HK-2 (cell line): ENCODE results near the gene DUSP5.
"Not testable (repeated sequence)": the region's sequence is repeated elsewhere in the genome, so short reads cannot be mapped to it uniquely, and the experiment has no call there.

Experiments
- DNase-seq: peaks from one replicate; pipeline ENCODE4 v3.0.0-alpha.2; 2018; ENCODE audit not compliant: unreplicated experiment

DUSP5 gene, protein sequence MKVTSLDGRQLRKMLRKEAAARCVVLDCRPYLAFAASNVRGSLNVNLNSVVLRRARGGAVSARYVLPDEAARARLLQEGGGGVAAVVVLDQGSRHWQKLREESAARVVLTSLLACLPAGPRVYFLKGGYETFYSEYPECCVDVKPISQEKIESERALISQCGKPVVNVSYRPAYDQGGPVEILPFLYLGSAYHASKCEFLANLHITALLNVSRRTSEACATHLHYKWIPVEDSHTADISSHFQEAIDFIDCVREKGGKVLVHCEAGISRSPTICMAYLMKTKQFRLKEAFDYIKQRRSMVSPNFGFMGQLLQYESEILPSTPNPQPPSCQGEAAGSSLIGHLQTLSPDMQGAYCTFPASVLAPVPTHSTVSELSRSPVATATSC

DNA sequence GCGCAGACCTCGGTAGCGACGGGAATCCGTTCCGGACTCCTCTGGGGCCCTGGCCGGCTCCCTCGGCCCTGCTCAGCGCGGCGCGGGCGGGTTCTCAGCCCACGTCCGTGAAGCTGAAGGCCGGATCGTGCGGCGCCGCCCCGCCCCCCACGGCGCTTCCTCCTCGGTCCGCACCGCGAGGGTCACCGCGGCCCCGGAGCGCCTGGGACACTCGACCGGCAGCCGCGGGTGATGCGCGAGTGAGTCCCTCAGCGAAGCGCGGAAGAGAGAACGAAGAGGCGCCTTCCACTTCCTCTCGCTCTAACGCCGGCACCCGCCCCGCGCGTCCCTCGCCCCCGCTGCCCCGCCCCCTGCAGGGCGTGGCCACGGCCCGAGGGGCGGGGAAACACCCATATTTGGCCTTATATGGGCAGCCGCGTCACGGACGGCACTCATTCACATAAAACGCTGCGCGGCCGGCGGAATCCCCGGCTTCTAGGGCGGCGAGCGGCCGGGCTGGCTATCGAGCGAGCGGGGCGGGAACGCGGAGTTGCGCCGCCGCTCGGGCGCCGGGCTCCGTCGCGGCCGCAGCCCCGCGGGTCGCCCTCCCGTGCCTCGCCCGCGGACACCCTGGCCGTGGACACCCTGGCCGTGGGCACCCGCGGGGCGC is at the start of gene DUSP5:
Gene DUSP5 (plus strand): TSS at position 470 of the 649 bp plus-strand sequence. CDS start 215 bp downstream, outside the sequence.
- peak; percentile 97 for DNase-seq

DNA sequence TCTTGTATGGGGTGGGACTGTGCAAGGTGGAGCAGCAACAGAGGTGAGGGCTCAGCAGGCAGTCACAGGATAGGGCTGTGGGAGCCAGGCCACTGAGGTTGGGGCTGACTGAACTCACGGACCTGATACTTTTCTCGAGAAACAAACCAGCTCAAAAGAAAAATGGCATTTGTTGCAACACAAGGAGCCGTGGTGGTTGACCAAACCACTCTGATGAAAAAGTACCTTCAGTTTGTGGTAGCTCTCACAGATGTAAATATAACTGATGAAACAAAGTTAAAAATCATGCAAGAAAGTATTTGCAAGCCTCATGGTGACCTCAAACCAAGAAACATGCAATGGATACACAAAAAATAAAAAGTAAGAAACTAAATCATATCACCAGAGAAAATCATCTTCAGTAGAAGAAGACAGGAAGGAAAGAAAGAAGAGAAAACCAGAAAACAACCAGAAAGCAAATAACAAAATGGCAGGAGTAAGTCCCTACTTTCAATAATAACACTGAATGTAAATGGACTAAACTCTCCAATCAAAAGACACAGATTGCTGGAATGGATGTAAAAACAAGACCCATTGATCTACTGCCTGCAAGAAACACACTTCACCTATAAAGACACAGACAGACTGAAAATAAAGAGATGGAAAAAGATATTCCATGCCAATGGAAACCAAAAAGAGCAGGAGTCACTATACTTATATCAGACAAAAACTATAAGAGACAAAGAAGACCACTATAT is 48.9 kb upstream of the DUSP5 start:
- no peak for DNase-seq

DNA sequence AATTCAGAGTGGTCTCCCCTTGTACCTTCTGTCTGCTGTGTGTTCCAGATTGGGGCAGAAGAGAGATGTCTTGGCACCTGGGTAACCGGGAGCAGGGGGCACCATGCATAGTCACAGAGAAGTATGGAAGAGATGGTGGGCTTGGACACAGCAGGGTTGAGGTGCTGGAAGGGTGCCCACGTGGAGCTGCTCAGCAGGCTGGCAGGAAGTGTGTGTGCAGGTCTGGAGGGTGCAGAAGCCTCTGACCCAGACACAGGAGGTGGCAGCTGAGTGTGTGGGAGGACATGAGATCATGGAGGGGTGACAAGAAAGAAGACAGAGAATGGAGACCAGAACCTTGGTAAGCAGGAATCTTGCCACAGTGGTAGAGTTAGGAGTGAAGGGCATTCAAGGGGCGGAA is 42.3 kb upstream of the DUSP5 start:
- no peak for DNase-seq

DNA sequence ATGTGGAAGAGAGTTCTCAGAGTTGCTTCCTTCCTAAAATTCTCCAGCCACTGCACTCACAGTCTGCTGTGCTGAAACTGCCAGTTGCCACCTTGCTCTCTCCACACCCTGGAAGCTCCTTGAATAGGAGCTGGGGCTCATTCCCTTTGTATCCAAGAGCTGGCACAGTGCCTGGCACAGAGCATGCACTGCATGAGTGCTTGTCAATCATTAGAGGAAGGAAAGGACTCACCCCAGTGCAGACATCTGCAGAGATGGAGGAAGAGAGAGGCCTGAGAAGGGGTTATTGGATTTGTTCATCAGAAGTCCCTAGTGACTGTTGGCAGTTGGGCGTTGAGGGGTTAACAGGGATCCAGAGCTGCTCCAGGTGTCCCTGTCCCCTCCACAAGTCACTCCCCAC is 41.7 kb upstream of the DUSP5 start:
- DNase-seq = no peak

DNA sequence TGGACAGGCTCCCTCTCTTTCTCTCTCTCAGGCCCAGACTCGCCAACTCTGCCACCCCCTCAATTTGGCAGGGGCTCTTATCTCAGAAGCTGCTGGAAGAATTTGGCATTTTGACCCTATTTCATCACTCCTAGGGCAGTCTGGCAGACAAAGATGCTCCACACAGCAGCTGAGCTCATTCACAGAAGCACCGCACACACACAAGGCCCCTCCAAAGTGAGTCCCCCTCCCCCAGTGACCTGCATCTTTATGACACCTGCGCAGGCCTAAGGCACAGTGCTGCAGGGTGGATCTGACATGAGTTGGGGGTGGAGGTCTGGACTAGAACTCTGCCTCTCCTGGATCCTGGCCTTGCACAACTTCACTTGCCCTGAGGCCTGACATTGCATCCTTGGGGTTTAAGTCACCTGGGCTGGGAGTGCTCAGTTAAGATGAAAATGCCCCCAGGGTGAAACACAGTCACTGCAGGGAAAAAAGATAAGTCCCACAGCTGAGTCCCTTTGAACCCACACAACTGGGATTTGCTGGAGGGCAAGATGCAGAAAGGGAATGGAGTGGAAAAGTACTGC is 41.1 kb upstream of the DUSP5 start:
- DNase-seq = no peak

DNA sequence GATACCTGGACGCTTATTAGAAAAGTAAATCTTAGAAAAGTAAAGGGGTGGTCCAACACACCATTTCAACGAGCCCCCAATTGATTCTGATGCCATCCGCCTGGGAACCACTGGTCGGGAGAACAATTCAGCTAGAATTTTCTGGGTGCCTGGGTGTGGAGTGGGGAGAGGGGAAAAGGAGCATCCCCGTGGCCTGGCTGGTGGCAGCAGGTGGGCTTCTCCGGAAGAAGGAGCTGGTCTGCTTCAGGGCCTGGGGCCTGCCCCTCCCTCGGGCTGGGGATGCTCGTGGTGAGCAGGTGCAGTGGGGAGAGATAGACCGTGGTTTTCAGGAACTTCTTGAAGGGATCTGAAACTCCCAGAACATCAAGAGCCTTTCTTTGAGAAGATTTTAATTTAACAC is 39.9 kb upstream of the DUSP5 start:
- no peak for DNase-seq

DNA sequence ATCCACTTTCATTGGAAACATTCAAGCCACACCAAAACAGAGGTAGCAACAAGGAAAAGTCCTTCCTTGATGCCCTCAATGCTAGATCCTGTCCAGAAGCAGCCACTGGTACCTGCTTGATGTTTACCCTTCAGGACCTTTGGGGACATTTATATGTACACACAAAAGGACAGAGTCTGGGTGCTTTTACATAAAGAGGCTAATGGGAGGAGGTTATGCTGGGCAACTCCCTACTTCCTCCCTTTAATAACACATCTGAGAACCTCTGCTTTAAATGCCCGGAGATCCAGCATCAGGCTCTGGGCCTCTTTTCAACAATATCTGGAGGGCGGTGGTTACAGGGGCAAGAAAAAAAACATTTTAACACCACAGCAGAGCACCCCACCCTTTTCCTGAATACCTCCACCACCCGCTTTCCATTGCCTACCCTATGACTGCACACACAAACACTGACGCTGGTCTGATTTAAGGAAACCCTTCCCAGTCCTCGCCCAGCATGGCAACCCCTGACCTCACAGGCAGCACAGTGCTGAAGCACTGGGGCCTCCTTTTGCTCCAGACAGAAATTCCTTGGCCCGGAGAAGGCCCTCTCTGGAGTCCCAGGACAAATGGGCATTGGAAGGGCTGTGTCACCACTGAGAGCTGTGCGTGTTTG is 39.3 kb upstream of the DUSP5 start:
- DNase-seq = no peak

DNA sequence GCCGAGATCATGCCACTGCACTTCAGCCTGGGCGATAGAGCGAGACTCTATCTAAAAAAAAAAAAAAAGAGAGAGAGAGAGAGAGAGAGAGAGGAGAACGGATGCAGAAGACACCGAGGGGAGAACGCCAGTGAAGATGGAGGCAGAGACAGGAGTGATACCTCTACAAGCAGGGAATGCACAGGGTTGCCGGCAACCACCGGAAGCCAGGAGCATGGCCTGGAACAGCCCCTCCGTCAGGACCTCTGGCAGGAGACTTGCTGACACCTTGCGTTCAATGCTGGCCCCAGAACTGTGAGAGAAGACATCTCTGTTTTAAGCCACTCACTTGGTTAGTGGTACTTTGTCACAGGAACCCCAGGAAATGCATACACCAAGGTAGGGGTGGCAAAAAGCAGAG is 38.1 kb upstream of the DUSP5 start:
- no peak for DNase-seq

DNA sequence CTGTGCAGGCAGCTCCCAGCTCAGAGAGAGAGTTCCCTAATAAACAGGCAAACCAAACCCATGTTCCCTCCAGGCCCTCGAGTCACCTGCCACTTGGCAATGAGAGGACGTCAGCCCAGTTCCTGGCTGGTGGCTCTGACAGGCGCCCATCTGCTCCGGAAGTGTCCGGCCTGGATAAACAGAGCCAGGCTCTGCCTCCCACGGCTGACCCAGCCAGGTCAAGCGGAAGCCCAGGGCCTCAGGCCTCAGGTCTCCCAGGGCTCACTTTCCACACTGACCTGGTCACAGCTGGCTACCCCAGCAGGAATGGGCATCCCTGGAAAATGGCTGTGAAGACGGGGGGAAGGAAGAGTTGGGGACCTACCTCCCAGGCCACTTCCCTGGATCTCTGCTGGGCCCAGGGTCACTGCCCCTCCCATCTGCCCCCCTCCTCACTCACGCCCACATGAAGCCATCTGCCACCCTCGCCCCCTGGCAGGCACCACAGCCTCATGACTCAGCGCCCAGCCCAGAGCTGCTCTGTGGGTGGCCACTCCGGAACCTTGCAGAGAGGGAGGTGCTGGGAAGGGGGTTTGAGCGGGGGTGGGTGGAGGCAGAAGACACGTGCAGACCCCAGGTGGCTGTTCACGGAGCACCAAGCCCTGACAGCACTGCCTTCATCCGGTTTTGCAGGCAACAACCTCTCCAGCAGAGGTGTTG is 37.4 kb upstream of the DUSP5 start:
- DNase-seq = peak; percentile 81

DNA sequence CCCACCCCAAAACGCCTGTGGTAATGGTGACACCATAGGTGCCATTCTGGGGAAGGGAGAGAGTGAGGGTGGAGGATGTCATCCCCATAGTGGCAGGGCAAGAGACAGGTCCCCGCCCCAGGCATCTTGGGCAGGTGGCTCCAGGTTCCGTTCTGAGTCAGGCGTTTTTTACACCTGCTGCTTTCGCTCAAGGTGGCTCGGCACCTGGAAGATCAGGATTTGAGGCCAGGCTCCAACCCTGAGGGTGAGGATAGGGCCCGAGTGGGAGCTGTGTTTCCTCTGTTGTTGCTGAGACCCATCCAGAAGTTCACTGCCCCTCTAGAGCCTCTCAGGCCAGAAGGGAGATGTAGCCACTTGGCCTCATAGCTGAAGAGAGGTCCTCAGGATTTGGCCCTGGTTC is 36.6 kb upstream of the DUSP5 start:
- no peak for DNase-seq

DNA sequence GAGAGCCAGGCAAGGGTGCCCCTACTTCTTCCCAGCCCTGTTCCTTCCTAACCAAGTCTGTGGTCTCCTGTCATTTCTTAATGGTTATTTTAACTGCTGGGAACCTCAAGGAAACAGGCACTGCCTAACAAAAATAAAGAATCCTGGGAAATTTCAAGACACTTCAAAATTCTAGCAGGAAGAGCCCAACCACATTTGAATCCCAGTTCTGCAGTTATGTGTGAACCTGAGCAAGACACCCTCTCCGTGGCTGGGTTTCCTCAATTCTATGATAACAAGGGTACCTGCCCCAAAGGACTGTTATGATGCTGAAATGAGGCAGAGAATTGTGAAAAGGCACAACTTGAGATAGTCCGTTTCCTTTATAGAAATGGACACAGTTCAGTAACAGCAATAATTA is 36.2 kb upstream of the DUSP5 start:
- DNase-seq = no peak

DNA sequence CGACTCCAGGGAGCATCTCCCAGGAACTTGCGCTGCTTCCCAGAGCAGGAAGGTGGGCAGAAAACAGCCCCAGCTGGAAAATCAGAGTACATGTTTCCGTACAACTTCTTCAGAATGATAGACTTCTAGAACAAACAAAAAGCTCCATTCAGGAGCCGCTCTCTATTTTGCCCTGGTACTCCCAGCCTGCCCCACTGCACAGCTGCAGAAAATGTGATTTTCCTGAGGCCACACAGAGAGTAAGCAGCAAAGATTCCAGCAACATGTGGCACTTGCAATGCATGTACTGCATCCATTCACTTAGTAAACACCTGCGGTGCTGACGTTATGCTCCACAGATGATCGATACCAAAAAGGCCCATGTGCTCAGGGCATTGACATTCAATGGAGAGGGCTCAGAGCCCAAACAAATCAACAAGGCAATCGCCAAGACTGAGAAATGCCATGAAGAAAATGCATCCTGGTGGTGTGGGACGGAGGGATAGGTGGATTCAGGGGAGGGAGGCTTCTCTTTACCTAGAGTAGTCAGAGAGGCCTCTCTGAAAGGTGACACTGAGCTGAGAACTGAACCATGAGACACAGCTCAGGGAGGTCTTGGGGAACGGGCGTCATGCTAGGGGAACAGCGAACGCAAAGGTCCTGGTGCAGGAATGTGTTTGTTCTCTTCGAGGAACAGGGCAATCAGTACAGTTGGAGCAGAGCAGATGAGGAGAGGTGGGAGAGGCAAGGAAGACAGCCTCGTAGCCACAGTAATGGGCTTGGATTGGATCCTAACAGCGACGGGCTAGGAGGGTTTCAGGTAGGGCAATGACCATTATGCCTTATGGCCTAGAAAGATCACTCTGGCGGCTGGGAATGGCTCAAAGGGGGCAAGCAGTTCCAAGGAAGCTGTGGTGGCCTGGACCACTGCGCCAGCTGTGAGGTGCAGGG is 35.3 kb upstream of the DUSP5 start:
- DNase-seq = no peak

DNA sequence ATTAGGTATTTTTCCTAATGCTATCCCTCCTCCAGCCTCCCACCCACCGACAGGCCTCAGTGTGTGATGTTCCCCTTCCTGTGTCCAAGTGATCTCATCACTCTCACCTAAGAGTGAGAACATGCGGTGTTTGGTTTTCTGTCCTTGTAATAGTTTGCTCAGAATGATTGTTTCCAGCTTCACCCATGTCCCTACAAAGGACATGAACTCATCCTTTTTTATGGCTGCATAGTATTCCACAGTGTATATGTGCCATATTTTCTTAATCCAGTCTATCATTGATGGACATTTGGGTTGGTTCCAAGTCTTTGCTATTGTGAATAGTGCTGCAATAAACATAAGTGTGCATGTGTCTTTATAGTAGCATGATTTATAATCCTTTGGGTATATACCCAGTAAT is 29.4 kb upstream of the DUSP5 start:
- not testable (repeated sequence) for DNase-seq

DNA sequence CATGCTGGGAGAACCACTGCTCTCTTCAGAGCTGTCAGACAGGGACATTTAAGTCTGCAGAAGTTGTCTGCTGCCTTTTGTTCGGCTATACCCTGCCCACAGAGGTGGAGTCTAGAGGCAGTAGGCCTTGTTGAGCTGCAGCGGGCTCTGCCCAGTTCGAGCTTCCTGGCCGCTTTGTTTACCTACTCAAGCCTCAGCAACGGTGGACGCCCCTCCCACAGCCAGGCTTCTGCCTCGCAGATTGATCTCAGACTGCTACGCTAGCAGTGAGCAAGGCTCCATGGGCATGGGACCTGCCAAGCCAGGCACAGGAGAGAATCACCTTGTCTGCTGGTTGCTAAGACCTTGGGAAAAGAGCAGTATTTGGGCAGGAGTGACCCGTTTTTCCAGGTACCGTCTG is 27.2 kb upstream of the DUSP5 start:
- DNase-seq = not testable (repeated sequence)

DNA sequence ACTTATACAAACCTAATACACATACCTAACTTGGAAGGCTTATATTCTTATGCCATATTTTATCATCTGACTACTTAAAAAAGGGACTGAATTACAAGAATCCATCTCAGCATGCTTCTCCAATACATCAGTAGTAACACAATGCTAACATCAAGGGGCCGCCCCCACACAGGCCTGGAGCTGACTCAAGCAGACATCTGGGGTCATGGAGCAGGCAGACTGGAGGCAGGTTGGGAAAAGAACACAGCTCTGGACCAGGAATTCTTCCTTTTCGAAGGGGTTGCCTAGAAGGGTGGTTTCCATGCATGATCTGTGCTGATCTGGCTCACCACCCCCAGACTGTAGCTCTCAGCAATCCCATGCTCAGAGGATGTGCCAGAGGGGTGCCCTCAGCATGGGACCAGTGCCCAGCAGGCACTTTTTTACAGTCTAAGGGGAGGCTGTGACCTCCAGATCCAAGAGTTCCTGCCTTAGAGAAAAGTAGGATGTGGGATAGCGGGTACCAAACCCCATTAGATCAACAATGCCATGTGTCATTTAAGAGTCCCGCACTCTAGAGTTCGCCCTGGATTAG is 26.1 kb upstream of the DUSP5 start:
- DNase-seq = no peak

DNA sequence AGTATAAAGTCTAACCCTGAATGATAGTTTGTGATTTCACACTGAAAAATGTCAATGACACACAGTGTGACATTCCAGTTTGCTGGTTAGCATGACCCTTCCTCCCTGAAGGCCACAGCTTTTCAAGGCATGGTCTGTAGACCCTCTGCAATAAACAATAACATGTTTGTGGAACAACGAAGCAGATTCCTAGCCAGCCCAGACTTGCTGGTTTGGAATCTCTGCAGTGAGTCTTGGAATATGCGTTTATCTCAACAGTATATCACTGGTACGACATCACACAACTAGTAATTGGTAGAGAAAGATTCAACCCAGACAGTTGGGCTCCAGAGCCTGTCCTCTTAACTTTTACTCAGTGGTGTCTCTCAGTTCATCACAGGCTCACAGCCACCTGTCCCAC is 23.7 kb upstream of the DUSP5 start:
- no peak for DNase-seq

DNA sequence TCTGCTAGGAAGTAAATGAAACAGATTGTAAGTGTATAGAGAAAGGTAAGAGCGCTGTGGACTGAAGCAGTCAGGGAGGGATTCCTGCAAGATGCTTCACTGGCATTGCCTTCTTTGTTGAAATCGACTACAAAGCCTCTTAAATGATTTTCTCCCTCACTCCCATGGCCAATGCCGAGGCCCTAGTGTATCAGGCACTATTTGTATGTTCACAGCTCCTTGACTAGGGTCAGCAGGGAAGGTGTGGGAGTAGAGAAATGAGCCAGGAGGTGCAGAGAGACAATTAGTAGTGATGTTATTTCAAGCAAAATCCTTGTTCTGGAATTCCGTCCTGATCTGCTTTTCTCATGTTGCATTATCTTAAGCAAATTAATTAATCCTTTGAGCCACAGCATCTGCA is 22.9 kb upstream of the DUSP5 start:
- no peak for DNase-seq

DNA sequence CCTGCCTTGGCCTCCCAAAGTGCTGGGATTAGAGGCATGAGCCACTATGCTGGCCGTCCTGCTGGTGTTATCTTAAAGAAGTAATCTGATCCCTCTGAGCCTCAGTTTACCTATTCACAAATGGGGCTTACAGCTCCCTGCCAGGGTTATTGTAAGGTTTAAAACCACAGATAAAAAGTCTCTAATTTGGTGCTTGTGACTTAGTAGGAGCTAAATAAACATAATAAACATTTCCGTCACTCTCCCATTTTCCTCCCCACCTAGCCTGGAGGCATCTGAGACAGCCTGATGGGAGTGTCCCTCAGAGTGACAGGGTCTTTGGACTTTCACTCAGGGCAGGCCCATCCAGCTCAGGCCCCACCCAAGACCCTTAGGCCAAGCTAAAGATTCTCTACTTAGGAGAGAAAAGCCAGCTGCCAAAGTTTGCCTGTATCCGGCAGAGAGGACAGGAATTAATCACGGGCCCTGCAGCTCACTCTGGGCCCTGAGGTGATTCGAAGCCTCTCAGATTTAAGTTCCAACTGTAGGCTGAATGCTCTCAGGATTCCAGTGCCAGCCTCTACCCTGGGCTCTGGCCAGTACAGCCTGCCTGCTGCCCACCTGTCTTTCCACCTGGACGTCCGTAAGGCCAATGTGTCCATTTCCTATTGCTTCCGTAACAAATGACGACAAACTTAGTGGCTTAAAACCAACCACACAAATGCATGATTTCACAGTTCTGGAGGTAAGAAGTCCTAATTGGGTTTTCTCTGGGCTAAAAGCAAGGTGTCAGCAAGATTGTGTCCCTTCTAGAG is 21.8 kb upstream of the DUSP5 start:
- no peak for DNase-seq

DNA sequence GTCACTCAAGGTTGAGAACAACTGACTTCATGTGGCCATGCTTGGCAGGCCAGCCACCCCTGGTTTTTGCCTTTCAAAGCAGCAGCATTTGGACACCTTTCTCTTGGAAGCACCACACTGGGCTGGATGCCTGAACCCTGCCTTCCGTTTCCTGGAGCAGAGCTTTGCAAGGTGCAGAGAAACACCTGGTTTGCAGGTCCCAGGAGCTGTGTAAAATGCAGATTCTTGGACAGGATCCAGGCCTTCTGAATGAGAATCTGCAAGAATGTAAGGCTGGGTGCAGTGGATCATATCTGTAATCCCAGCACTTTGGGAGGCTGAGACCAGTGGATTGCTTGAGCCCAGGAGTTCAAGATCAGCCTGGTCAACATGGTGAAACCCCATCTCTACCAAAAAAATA is 18.0 kb upstream of the DUSP5 start:
- DNase-seq = no peak
